Measurements from ENCODE around the gene PTH2R. TPM values are rescaled to one million over a fixed set of nuclear protein-coding genes. Genes with fewer than 3 reads are reported as not detected.
A peak's percentile ranks its signal among the peaks of the same experiment; 100 is the strongest.
"Not testable (repeated sequence)": the region's sequence is repeated elsewhere in the genome, so short reads cannot be mapped to it uniquely, and the experiment has no call there.

Gene PTH2R
- total RNA-seq, 1 donor from 2014 or later, result 0.45 TPM

DNA sequence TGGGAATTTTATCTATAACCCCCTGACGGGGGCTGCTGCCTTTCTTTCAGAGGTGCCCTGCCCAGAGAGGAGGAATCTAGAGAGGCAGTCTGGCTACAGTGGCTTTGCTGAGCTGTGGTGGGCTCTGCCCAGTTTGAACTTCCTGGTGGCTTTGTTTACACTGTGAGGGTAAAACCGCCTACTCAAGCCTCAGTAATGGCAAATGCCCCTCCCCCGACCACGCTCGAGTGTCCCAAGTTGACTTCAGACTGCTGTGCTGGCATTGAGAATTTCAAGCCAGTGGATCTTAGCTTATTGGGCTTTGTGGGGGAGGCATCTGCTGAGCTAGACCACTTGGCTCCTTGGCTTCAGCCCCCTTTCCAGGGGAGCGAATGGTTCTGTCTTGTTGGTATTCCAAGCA, 118.6 kb downstream of the PTH2R start:
- intact Hi-C loops (cut with DNase I); DNase-seq (ENCODE audit: low spot score); ATAC-seq: not testable (repeated sequence)

DNA sequence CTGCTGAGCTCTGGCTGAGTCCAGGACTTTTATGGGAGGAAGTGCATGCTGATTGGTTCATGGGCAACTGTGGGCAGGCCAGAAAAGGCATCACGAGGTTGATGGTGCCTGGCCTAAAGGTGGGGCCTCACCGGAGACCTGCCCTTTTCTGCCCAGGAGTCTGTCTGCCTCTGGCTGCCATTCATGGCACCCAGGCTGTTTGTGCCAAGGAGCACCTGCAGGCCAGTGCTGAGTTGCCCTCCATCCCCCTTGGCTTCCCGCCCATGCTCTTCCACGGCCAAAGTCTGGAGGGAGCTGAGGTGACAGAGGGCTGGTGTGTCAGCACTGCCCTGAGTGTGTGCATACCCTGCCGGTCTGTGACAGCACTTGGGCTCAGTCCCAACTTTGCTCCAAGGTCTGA, 123.2 kb downstream of the PTH2R start:
- ATAC-seq (peak; percentile 15), DNase-seq (ENCODE audit: low spot score) (no peak)
- intact Hi-C loops (cut with DNase I), result no loop called here

DNA sequence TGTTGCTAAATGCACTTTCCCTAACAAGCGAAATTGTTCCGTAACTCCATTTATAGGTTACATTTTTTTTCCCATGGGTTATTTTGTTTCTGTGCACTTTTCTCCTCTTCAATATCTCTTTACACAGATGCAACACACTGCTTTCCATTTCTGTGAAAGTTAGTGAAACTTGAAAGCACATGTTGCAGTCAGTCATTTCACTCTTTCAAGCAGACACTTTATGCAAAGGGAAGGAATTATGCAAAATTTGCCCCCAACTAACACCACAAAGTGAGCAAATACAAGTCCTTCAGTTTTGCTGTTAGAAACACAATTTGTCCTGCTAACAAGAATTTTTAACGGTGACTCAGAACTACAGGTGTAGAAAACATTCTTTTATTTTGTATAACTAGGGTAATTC, 124.8 kb downstream of the PTH2R start:
- ATAC-seq (no peak), DNase-seq (ENCODE audit: low spot score) (no peak)
- intact Hi-C loops (cut with DNase I), result no loop called here

DNA sequence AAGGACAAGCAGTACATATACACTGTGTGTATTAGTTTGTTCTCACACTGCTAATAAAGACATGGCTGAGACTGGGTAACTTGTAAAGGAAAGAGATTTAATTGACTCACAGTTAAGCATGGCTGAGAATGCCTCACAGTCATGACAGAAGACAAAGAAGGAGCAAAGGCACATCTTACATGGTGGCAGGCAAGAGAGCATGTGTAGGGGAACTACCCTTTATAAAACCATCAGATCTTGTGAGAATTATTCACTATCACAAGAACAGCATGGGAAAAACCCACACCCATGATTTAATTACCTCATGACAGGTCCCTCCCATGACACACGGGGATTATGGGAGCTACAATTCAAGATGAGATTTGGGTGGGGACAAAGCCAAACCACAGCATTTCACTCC, 129.0 kb downstream of the PTH2R start:
- ATAC-seq; DNase-seq (ENCODE audit: low spot score); intact Hi-C loops (cut with DNase I): not testable (repeated sequence)

DNA sequence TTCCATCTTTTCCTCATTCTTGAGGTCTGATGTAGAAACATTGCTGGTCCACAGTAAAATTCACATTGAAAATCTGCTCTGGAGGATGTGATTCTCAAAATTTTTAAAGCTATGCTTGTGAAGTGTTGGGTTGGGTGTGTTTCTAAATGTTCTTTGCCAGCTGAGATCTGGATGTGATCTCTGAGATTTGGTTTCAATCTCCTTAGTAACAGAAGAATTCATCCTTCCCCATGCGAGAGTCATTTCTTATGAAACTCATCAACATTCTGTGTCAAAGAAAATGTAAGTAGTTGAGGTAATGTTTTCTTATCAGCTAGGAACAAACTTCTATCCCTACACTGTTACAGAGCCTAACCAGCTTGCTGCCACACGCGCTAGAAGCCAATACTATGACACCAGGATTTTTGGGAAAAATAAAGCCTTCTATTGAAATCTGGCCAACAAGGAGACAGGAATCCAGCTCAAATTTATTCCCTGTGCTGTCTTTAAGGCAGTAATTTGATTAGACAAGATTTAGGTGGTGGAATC, 134.9 kb downstream of the PTH2R start:
- intact Hi-C loops (cut with DNase I), result no loop called here
- ATAC-seq, result no peak

DNA sequence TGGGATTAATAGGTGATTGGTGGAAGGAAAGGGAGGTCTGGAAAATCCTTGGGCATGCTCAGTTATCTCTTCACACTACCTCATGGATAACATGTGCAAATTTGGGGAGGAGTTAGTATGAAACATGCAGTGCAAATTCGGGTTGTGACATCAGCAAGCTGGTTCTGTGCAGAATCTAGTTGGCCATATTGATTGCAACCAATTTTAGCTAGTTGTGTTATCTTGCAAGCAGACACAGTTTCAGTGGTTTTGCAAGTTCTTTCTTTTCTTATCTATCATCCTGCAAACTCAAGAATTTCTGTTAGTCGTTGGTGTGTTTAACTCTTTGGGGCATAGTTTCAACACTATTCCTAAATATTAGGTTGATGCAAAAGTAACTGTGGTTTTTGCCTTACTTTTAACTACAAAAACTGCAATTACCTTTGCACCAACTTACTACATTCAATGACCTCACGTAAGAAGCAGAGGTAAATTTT, 135.4 kb downstream of the PTH2R start:
- intact Hi-C loops (cut with DNase I), result no loop called here
- no peak for ATAC-seq
- DNase-seq (ENCODE audit: low spot score), result no peak

More for the DNA sequence above, 134.9 kb downstream of the PTH2R start:
- DNase-seq (ENCODE audit: low spot score), result no peak

DNA sequence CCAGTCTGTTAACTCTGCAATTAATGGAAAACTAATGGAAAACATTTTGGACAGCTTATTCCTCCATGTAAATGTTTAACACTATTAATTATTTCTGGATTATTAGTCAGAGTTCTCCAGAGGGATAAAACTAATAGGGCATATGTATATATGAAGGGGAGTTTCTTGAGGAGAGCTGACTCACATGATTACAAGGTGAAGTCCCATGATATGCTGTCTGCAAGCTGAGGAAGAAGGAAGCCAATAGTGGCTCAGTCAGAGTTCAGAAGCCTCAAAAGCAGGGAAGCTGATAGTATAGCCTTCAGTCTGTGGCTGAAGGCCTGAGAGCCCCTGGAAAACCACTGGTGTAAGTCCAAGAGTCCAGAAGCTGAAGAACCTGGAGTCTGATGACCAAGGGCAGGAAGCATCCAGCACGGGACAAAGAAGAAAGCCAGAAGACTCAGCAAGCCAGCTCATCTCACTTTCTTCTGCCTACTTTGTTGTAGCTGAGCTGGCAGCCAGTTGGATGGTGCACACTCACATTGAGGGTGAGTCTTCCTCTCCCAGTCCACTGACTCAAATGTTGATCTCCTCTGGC, 136.0 kb downstream of the PTH2R start:
- intact Hi-C loops (cut with DNase I), result no loop called here
- DNase-seq (ENCODE audit: low spot score) (no peak), ATAC-seq (no peak)

Other genes starting within 250 kb of the PTH2R start
- not detected for gene CRYGA, start 243.2 kb upstream of the PTH2R start, total RNA-seq
- gene C2orf80, start 216.8 kb upstream of the PTH2R start, total RNA-seq, result not detected
- 78.4 TPM for gene IDH1, start 151.7 kb upstream of the PTH2R start, total RNA-seq
- gene PIKFYVE, start 140.5 kb upstream of the PTH2R start, total RNA-seq, result 59.0 TPM

Data from sciatic nerve (tissue), 2 donors.